HuH-7.5 (cell line): Measurements from ENCODE around the gene KCNJ6.
"Not testable (repeated sequence)": the region's sequence is repeated elsewhere in the genome, so short reads cannot be mapped to it uniquely, and the experiment has no call there.

ENCODE experiments used
- DNase-seq: peaks from one replicate; pipeline ENCODE4 v3.0.0; 2011; ENCODE audit warnings: low spot score

KCNJ6 gene

GRCh38 chr21:37673801-37674575 is 242.3 kb downstream of the KCNJ6 start:
- DNase-seq = no peak

GRCh38 chr21:37671381-37671780 is 244.9 kb downstream of the KCNJ6 start:
- no peak for DNase-seq

- no peak for DNase-seq
Observed at GRCh38 chr21:37670883-37671282, 245.4 kb downstream of the KCNJ6 start.

- no peak for DNase-seq
Observed at GRCh38 chr21:37669249-37669648, 247.0 kb downstream of the KCNJ6 start.

GRCh38 chr21:37668462-37669239 is 247.6 kb downstream of the KCNJ6 start:
- no peak for DNase-seq

- DNase-seq = no peak
Observed at GRCh38 chr21:37667380-37667779, 248.9 kb downstream of the KCNJ6 start.

GRCh38 chr21:37665230-37666024 is 250.8 kb downstream of the KCNJ6 start:
- DNase-seq = no peak

GRCh38 chr21:37662227-37662626 is 254.0 kb downstream of the KCNJ6 start:
- not testable (repeated sequence) for DNase-seq

GRCh38 chr21:37660709-37661108 is 255.5 kb downstream of the KCNJ6 start:
- DNase-seq = no peak

GRCh38 chr21:37659874-37660273 is 256.4 kb downstream of the KCNJ6 start:
- DNase-seq = no peak

GRCh38 chr21:37658817-37659458 is 257.3 kb downstream of the KCNJ6 start:
- DNase-seq = no peak

GRCh38 chr21:37658121-37658816 is 258.0 kb downstream of the KCNJ6 start:
- no peak for DNase-seq

GRCh38 chr21:37656899-37657298 is 259.4 kb downstream of the KCNJ6 start:
- DNase-seq = no peak

GRCh38 chr21:37655611-37656300 is 260.5 kb downstream of the KCNJ6 start:
- no peak for DNase-seq

- no peak for DNase-seq
Observed at GRCh38 chr21:37654596-37654995, 261.7 kb downstream of the KCNJ6 start.

- DNase-seq = no peak
Observed at GRCh38 chr21:37653201-37653600, 263.1 kb downstream of the KCNJ6 start.

GRCh38 chr21:37647781-37648180 is 268.5 kb downstream of the KCNJ6 start:
- no peak for DNase-seq

- DNase-seq = not testable (repeated sequence)
Observed at GRCh38 chr21:37646761-37647160, 269.5 kb downstream of the KCNJ6 start.

GRCh38 chr21:37645848-37646247 is 270.4 kb downstream of the KCNJ6 start:
- DNase-seq = no peak

GRCh38 chr21:37644636-37645035 is 271.6 kb downstream of the KCNJ6 start:
- no peak for DNase-seq

- DNase-seq = not testable (repeated sequence)
Observed at GRCh38 chr21:37643862-37644261, 272.4 kb downstream of the KCNJ6 start.
